ENCODE measurements around the gene KIAA2012. TPM values are rescaled to one million over a fixed set of nuclear protein-coding genes. Genes with fewer than 3 reads are reported as not detected.
A peak's percentile ranks its signal among the peaks of the same experiment; 100 is the strongest.

Gene KIAA2012
- total and polyA plus RNA-seq, 5 donors from 2014 or later, result not detected

- H3K4me3 Mint-ChIP-seq, result no peak overlapping the region
- no peak overlapping the region for H3K27ac ChIP-seq (ENCODE audit: insufficient read depth, low read length, poor library complexity, severe bottlenecking)
- H3K9me3 ChIP-seq (ENCODE audit: control insufficient read depth in 2 of 2, low read length in 2 of 2), result no peaks in the 10 kb centered on the region
- peaks cover 0 to 4% (median 0%) of the 10 kb centered on the region in 4 donors for H3K4me1 Mint-ChIP-seq
- no peaks in the 10 kb centered on the region for H3K4me1 ChIP-seq (ENCODE audit: control insufficient read depth, insufficient read depth, low read length, poor library complexity, severe bottlenecking)
- peaks cover 3% of the 10 kb centered on the region for H3K27me3 ChIP-seq (ENCODE audit: control insufficient read depth, insufficient read depth, low read length)
- H3K27ac Mint-ChIP-seq, result no peak overlapping the region
- DNase-seq (no peak), ATAC-seq (ENCODE audit: low read depth in 2 of 2) (no peak)
- no peaks in the 10 kb centered on the region for H3K36me3 Mint-ChIP-seq
- no peaks in the 10 kb centered on the region for H3K36me3 ChIP-seq (ENCODE audit: control insufficient read depth, insufficient read depth, low read length)
- no peak overlapping the region for H3K4me3 ChIP-seq (ENCODE audit: low read depth, low read length)
- H3K27me3 Mint-ChIP-seq, result peaks cover 44% of the 10 kb centered on the region
- no peaks in the 10 kb centered on the region for H3K9me3 Mint-ChIP-seq
These were observed 120.9 kb downstream of the KIAA2012 start for GRCh38 chr2:202193881-202194353.

DNA sequence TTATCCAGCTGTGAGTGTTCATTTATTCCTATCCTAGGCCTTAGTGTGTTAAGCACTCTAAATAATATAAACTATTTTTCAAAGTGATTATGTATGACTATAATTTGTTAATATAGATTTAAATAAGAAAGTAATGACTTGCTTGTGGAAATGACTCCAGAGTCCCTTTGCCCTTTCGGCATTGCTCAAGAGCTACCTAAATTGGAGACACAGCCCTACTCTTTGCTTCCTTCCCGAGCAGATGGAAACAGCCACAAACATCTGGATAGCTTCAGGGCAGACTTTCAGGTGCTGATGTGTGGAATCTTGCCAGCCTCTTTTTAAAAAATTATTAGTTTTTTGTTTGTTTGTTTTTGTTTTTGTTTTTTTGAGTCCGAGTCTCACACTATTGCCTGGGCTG, 121.4 kb downstream of the KIAA2012 start:
- no peak for DNase-seq
- Mint-ChIP-seq H3K27me3 (peaks cover 44% of the 10 kb centered on the region), H3K27ac (no peak overlapping the region), H3K9me3 (no peaks in the 10 kb centered on the region), H3K36me3 (no peaks in the 10 kb centered on the region), H3K4me1 (peaks cover 0 to 4% (median 0%) of the 10 kb centered on the region in 4 donors), H3K4me3 (no peak overlapping the region)
- Histone ChIP-seq H3K4me1 (ENCODE audit: control insufficient read depth, insufficient read depth, low read length, poor library complexity, severe bottlenecking) (no peaks in the 10 kb centered on the region), H3K27ac (ENCODE audit: insufficient read depth, low read length, poor library complexity, severe bottlenecking) (no peak overlapping the region), H3K27me3 (ENCODE audit: control insufficient read depth, insufficient read depth, low read length) (peaks cover 2% of the 10 kb centered on the region), H3K9me3 (ENCODE audit: control insufficient read depth in 2 of 2, low read length in 2 of 2) (no peaks in the 10 kb centered on the region), H3K36me3 (ENCODE audit: control insufficient read depth, insufficient read depth, low read length) (no peaks in the 10 kb centered on the region), H3K4me3 (ENCODE audit: low read depth, low read length) (no peak overlapping the region)
- ATAC-seq (ENCODE audit: low read depth in 2 of 2), result no peak

DNA sequence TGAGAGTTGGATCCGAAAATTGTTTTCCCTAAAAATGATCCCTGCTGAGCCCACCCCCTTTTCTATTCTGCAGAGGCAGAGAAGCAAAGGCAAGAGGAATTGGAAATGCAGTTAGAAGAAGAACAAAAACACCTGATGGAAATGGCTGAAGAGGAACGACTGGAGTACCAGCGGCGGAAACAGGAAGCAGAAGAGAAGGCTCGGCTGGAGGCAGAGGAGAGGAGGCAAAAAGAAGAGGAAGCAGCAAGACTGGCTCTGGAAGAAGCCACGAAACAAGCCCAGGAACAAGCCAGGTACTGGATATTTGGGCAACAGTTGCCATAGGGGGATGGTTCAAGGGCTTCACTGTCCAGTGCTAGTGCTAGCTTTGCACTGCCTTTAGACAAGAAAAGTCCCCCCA, 123.7 kb downstream of the KIAA2012 start:
- Histone ChIP-seq H3K4me1 (ENCODE audit: control insufficient read depth, insufficient read depth, low read length, poor library complexity, severe bottlenecking) (no peaks in the 10 kb centered on the region), H3K9me3 (ENCODE audit: control insufficient read depth in 2 of 2, low read length in 2 of 2) (no peaks in the 10 kb centered on the region), H3K4me3 (ENCODE audit: low read depth, low read length) (no peak overlapping the region), H3K36me3 (ENCODE audit: control insufficient read depth, insufficient read depth, low read length) (no peaks in the 10 kb centered on the region), H3K27me3 (ENCODE audit: control insufficient read depth, insufficient read depth, low read length) (peaks cover 2% of the 10 kb centered on the region), H3K27ac (ENCODE audit: insufficient read depth, low read length, poor library complexity, severe bottlenecking) (no peak overlapping the region)
- ATAC-seq (ENCODE audit: low read depth in 2 of 2), result no peak
- Mint-ChIP-seq H3K27ac (no peak overlapping the region), H3K27me3 (peaks cover 30% of the 10 kb centered on the region), H3K4me3 (no peak overlapping the region), H3K9me3 (no peaks in the 10 kb centered on the region), H3K36me3 (no peaks in the 10 kb centered on the region), H3K4me1 (peaks cover 0 to under 1% (median 0%) of the 10 kb centered on the region in 4 donors)
- DNase-seq, result no peak

GRCh38 chr2:202201220-202202160, 128.4 kb downstream of the KIAA2012 start:
- Histone ChIP-seq H3K27me3 (ENCODE audit: control insufficient read depth, insufficient read depth, low read length) (no peaks in the 10 kb centered on the region), H3K4me1 (ENCODE audit: control insufficient read depth, insufficient read depth, low read length, poor library complexity, severe bottlenecking) (no peaks in the 10 kb centered on the region), H3K9me3 (ENCODE audit: control insufficient read depth in 2 of 2, low read length in 2 of 2) (no peaks in the 10 kb centered on the region), H3K36me3 (ENCODE audit: control insufficient read depth, insufficient read depth, low read length) (peaks cover 8% of the 10 kb centered on the region), H3K27ac (ENCODE audit: insufficient read depth, low read length, poor library complexity, severe bottlenecking) (no peak overlapping the region), H3K4me3 (ENCODE audit: low read depth, low read length) (no peak overlapping the region)
- H3K27ac Mint-ChIP-seq, result no peak overlapping the region
- H3K4me3 Mint-ChIP-seq, result no peak overlapping the region
- no peaks in the 10 kb centered on the region for H3K9me3 Mint-ChIP-seq
- H3K4me1 Mint-ChIP-seq, result no peaks in the 10 kb centered on the region
- H3K36me3 Mint-ChIP-seq, result peaks cover 9% of the 10 kb centered on the region
- H3K27me3 Mint-ChIP-seq, result peaks cover 19% of the 10 kb centered on the region
- no peak for ATAC-seq (ENCODE audit: low read depth in 2 of 2)
- no peak for DNase-seq

DNA sequence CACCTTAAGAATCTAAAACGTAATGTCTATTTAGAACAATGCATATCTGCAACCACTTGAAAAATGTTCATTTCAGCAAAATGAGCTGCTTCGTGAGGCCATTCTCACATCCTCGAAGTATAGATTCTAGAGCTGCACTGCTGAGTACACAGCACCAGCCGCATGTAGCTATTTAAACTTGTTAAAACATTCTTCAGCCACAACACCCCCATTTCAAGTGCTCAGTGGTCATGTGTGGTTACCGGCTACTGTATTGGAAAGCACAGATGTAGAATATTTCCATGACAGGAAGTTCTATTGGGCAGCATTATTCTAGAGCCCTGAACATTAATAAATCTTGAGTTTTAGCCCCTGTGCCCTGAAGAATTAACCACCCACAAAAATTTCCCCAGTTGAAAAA, 130.3 kb downstream of the KIAA2012 start:
- Histone ChIP-seq H3K27ac (ENCODE audit: insufficient read depth, low read length, poor library complexity, severe bottlenecking) (no peak overlapping the region), H3K36me3 (ENCODE audit: control insufficient read depth, insufficient read depth, low read length) (peaks cover 24% of the 10 kb centered on the region), H3K4me1 (ENCODE audit: control insufficient read depth, insufficient read depth, low read length, poor library complexity, severe bottlenecking) (no peaks in the 10 kb centered on the region), H3K27me3 (ENCODE audit: control insufficient read depth, insufficient read depth, low read length) (no peaks in the 10 kb centered on the region), H3K9me3 (ENCODE audit: control insufficient read depth in 2 of 2, low read length in 2 of 2) (no peaks in the 10 kb centered on the region), H3K4me3 (ENCODE audit: low read depth, low read length) (no peak overlapping the region)
- no peak overlapping the region for H3K27ac Mint-ChIP-seq
- ATAC-seq (ENCODE audit: low read depth in 2 of 2), result no peak
- H3K27me3 Mint-ChIP-seq, result peaks cover 7% of the 10 kb centered on the region
- H3K9me3 Mint-ChIP-seq, result no peaks in the 10 kb centered on the region
- H3K4me1 Mint-ChIP-seq, result peaks cover 0 to 3% (median 0%) of the 10 kb centered on the region in 4 donors
- no peak overlapping the region for H3K4me3 Mint-ChIP-seq
- peaks cover 18% of the 10 kb centered on the region for H3K36me3 Mint-ChIP-seq
- DNase-seq, result no peak

DNA sequence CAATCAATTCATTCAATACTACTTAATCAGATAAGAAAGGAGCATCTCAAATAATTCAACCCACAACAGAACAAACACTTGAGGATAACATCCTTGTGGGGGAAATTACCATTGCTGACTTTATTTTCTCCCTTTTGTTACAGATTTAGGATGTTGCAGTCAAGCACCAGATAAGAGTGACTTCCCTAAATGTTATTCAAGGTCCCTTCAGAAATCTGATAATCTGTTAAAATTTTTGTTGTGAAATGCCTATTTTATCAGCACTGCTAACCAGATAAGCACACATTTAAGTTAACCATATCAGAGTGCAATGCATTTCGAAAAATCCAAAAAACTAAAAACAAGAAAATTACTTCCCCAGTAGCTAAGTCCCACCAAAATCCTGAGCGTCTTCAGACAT, 131.8 kb downstream of the KIAA2012 start:
- H3K4me3 ChIP-seq (ENCODE audit: low read depth, low read length), result no peak overlapping the region
- peaks cover 33% of the 10 kb centered on the region for H3K36me3 ChIP-seq (ENCODE audit: control insufficient read depth, insufficient read depth, low read length)
- Mint-ChIP-seq H3K4me1 (peaks cover 0 to 5% (median 2%) of the 10 kb centered on the region in 4 donors), H3K9me3 (no peaks in the 10 kb centered on the region), H3K4me3 (no peak overlapping the region), H3K27me3 (no peaks in the 10 kb centered on the region), H3K27ac (no peak overlapping the region), H3K36me3 (peaks cover 22% of the 10 kb centered on the region)
- no peak overlapping the region for H3K27ac ChIP-seq (ENCODE audit: insufficient read depth, low read length, poor library complexity, severe bottlenecking)
- no peak for ATAC-seq (ENCODE audit: low read depth in 2 of 2)
- DNase-seq, result no peak
- no peaks in the 10 kb centered on the region for H3K27me3 ChIP-seq (ENCODE audit: control insufficient read depth, insufficient read depth, low read length)
- H3K9me3 ChIP-seq (ENCODE audit: control insufficient read depth in 2 of 2, low read length in 2 of 2), result no peaks in the 10 kb centered on the region
- H3K4me1 ChIP-seq (ENCODE audit: control insufficient read depth, insufficient read depth, low read length, poor library complexity, severe bottlenecking), result no peaks in the 10 kb centered on the region

DNA sequence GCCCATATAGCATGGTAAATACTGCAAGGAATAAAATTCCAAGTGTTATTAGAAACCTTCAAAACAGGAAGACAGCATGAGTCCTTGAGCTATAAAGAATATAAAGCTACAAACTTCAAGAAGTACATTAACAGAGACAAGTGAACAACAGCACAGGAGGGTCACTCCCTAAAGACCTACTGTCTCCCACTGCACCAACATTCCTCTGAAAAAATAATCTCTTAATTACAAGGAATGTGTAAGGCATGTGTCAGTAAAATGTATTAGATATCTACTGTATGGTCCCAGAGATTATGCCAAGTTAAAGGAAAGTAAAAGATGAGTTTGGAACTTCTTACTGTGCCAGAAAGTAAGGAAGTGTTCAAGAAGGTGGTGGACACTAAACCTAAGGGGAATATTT, 135.5 kb downstream of the KIAA2012 start:
- peaks cover 0 to 8% (median 4%) of the 10 kb centered on the region in 4 donors for H3K4me1 Mint-ChIP-seq
- H3K36me3 Mint-ChIP-seq, result peaks cover 30% of the 10 kb centered on the region
- no peaks in the 10 kb centered on the region for H3K27me3 Mint-ChIP-seq
- no peaks in the 10 kb centered on the region for H3K27me3 ChIP-seq (ENCODE audit: control insufficient read depth, insufficient read depth, low read length)
- no peaks in the 10 kb centered on the region for H3K4me1 ChIP-seq (ENCODE audit: control insufficient read depth, insufficient read depth, low read length, poor library complexity, severe bottlenecking)
- H3K36me3 ChIP-seq (ENCODE audit: control insufficient read depth, insufficient read depth, low read length), result peaks cover 54% of the 10 kb centered on the region
- no peak overlapping the region for H3K4me3 Mint-ChIP-seq
- DNase-seq (no peak), ATAC-seq (ENCODE audit: low read depth in 2 of 2) (no peak)
- H3K9me3 Mint-ChIP-seq, result no peaks in the 10 kb centered on the region
- H3K9me3 ChIP-seq (ENCODE audit: control insufficient read depth in 2 of 2, low read length in 2 of 2), result no peaks in the 10 kb centered on the region
- H3K27ac ChIP-seq (ENCODE audit: insufficient read depth, low read length, poor library complexity, severe bottlenecking), result no peak overlapping the region
- no peak overlapping the region for H3K4me3 ChIP-seq (ENCODE audit: low read depth, low read length)
- H3K27ac Mint-ChIP-seq, result no peak overlapping the region

GRCh38 chr2:202215179-202215578, 142.1 kb downstream of the KIAA2012 start:
- ATAC-seq (ENCODE audit: low read depth in 2 of 2), result no peak
- DNase-seq, result no peak
- H3K27ac Mint-ChIP-seq, result peak overlapping the region in 2 of 3 donors; percentile 46 to 63
- peaks cover 20% of the 10 kb centered on the region for H3K36me3 Mint-ChIP-seq
- Histone ChIP-seq H3K9me3 (ENCODE audit: control insufficient read depth in 2 of 2, low read length in 2 of 2) (no peaks in the 10 kb centered on the region), H3K4me3 (ENCODE audit: low read depth, low read length) (no peak overlapping the region), H3K4me1 (ENCODE audit: control insufficient read depth, insufficient read depth, low read length, poor library complexity, severe bottlenecking) (no peaks in the 10 kb centered on the region), H3K36me3 (ENCODE audit: control insufficient read depth, insufficient read depth, low read length) (peaks cover 43% of the 10 kb centered on the region), H3K27me3 (ENCODE audit: control insufficient read depth, insufficient read depth, low read length) (no peaks in the 10 kb centered on the region), H3K27ac (ENCODE audit: insufficient read depth, low read length, poor library complexity, severe bottlenecking) (no peak overlapping the region)
- no peak overlapping the region for H3K4me3 Mint-ChIP-seq
- H3K4me1 Mint-ChIP-seq, result peaks cover 7 to 19% (median 14%) of the 10 kb centered on the region in 4 donors
- no peaks in the 10 kb centered on the region for H3K27me3 Mint-ChIP-seq
- H3K9me3 Mint-ChIP-seq, result no peaks in the 10 kb centered on the region

Data from CD4-positive, CD25-positive, alpha-beta regulatory T cell (primary cell).